NCI-H460 (cell line): ENCODE measurements around the gene ATG4C. TPM values are rescaled to one million over a fixed set of nuclear protein-coding genes. Genes with fewer than 3 reads are reported as not detected.
"Not testable (repeated sequence)": the region's sequence is repeated elsewhere in the genome, so short reads cannot be mapped to it uniquely, and the experiment has no call there.

Source experiments
- DNase-seq: peaks from one replicate; pipeline ENCODE4 v3.0.0-alpha.2; 2016; ENCODE audit warnings: low read depth; ENCODE audit errors: extremely low read depth
- polyA plus RNA-seq: library from polyadenylated mRNA; depleted of rRNA; stranded (reverse); fragments of >200 nt; gene quantifications from 2 replicates; pipeline ENCODE4 v1.2.3, GENCODE V29; 2014; cell fraction: nucleus; rRNA removed
- total RNA-seq: library from RNA; depleted of rRNA; stranded (reverse); fragments of >200 nt; shearing (Covaris generic); gene quantifications from 2 replicates; pipeline ENCODE4 v1.2.3, GENCODE V29; 2014; rRNA removed

Gene ATG4C, protein sequence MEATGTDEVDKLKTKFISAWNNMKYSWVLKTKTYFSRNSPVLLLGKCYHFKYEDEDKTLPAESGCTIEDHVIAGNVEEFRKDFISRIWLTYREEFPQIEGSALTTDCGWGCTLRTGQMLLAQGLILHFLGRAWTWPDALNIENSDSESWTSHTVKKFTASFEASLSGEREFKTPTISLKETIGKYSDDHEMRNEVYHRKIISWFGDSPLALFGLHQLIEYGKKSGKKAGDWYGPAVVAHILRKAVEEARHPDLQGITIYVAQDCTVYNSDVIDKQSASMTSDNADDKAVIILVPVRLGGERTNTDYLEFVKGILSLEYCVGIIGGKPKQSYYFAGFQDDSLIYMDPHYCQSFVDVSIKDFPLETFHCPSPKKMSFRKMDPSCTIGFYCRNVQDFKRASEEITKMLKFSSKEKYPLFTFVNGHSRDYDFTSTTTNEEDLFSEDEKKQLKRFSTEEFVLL
- total RNA-seq = 12.7 and 13.9 TPM in 2 replicates
- polyA plus RNA-seq = 4.9 and 11.6 TPM in 2 replicates

DNA sequence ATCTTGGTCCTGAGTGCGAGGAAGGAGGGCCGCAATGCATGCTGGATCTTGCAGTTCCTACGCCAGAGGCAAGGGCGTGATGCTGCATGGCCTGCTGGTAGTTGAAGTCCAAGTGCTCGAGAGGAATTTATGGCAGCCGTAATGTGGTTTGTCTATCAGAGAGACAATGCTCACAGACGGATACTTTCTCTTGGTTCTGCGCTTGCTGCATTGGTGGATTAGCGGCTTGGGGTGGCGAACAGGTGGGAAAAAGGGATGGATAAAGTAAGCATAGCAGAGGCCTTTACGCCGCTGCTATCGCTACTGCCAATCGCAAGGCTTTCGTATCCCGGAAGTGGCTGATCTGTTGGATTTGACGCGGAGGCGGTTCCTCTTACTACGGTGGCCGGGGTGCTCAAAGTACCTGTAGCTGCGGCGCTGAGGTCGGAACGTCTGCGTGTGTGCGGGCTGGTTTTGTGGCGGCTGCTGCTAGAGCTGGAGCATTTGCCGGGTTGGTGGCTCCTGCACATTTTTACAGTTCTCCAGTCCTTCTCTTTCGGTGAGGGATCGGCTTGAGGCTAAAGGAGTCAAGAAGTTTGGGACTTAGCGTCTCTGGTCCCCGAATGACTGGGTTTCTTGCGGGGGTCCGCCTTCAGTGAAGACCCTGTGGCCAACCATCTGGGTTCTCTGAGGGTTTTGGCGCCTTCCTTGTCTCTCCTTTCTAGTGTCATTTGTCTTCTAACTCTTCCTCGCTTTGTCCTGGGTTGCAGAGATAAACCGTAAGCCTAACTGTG is at the start of gene ATG4C:
Gene ATG4C, plus strand, starts transcription at position 397 of the 773 bp plus-strand sequence. CDS start 19,655 bp downstream, outside the sequence.
- peak; percentile 95 for DNase-seq

- DNase-seq = peak; percentile 14
These were observed 48.3 kb upstream of the ATG4C start for GRCh38 chr1:62735491-62736171.

DNA sequence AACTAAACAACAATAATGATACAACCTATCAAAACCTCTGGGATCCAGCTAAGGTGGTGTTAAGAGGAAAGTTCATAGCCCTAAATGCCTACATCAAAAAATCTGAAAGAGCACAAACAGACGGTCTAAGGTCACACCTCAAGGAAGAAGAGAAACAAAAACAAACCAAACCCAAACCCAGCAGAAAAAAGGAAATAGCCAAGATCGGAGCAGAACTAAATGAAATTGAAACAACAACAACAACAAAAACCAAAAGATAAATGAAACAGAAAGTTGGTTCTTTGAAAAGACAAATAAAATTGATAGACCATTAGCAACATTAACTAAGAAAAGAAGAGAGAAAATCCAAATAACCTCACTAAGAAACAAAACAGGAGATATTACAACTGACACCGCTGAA is 43.2 kb upstream of the ATG4C start:
- not testable (repeated sequence) for DNase-seq

DNA sequence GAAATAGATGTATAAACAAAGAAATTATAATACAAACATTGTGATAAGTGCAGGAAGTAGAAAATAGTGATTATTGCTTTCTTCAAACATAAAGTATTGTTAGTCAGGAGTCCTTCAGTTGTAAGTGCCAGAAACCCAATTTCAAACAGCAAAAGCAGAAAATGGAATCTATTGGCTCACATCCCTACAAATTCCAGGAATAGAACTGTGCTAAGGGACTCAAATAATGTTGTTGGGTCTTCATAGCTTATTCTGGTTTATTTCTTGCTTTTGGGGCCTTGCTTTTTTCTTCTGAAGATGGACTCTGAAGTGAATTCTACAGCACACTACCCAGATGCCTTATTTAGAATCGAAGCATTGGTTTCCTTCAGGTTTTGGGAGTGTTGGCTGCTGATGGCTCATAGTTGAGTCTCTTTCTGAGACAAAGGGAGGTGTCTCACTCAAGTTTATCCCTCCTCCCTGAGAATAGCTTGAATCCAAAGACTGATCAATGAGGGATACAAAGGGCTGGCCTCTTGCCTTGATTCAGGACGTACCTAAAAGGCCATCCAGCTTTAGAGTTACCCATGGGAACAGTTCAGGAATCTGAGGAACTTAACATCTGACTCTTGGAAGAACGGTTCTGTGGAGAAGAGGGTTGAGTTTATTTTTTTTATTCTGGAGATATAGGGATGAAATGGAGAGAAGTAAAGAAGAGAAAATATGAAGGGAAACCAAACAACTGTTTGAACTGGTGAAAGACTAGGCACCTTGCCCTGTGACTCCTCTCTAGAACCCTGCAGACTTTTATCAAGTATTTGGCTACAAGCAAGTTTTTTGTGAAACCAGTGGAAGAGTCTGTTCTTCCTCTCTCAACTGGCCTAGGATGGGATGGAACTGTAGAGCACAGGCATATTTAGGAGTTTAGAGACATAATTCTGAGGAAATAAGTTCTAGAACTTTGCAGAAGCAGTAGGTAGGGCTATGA is 39.0 kb upstream of the ATG4C start:
- DNase-seq = no peak

GRCh38 chr1:62746086-62746808 is 37.7 kb upstream of the ATG4C start:
- peak; percentile 55 for DNase-seq

GRCh38 chr1:62746809-62747138 is 37.2 kb upstream of the ATG4C start:
- DNase-seq = no peak

- no peak for DNase-seq
These were observed 30.6 kb upstream of the ATG4C start for GRCh38 chr1:62753031-62753965.

DNA sequence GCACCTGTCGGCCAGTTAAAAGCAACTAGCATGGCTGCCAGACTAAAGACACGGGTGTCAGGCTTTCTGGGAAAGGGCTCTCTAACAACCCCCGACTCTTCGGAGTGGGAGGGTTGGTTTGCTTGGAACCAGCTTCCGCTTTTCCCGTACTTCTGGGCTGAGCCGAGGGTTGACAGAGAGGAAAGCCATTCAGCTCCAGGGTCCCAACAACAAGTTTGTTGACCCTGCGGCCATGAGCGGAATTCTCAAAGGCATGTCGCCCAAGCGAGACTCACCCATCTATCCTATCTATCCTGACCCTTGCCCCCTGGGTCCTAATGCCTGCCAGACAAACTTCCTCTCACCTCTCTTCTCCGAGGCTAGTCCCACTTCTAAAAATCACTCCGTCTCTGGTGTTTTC is 29.0 kb upstream of the ATG4C start:
- not testable (repeated sequence) for DNase-seq

DNA sequence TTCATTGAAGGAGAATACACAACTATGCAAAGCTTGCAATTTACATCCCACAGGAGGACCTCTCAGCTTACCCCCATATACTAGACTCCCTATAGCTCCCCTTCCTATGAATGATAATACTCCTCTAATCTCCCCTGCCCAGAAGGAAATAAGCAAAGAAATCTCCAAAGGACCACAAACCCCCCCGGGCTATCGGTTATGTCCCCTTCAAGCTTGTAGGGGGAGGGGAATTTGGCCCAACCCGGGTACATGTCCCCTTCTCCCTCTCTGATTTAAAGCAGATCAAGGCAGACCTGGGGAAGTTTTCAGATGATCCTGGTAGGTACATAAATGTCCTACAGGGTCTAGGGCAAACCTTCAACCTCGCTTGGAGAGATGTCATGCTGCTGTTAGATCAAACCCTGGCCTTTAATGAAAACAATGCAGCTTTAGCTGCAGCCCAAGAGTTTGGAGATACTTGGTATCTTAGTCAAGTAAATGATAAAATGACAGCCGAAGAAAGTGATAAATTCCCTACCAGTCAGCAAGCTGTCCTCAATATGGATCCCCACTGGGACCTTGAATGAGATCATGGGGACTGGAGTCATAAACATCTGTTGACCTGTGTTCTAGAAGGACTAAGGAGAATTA is 27.6 kb upstream of the ATG4C start:
- DNase-seq = not testable (repeated sequence)

GRCh38 chr1:62759232-62759875 is 24.6 kb upstream of the ATG4C start:
- DNase-seq = not testable (repeated sequence)

DNA sequence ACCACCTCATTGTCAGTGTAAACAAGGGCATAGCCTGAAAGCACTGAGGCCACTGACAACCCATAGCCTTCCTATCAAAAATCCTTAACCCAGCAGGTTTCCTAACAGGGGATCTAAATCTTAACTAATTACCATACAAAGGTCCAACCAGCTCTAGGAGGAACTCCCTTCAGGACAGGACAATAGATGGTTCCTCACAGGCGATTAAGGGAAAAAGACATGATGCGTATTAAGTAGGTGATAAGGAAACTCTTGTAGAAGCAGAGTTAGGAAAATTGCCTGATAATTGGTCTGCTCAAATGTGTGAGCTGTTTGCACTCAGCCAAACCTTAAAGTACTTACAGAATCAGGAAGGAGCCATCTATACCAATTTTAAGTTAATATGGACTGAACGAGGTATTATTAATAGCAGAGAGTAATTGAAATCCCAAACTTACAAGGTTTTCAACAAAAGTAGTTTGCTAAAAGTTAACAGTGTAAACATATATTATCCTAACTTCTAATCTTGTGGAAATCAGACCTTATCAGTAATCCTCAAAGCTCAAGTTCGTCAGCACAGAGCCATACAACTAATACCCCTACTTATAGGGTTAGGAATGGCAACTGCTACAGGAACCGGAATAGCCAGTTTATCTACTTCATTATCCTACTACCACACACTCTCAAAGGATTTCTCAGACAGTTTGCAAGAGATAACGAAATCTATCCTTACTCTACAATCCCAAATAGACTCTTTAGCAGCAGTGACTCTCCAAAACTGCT is 23.7 kb upstream of the ATG4C start:
- not testable (repeated sequence) for DNase-seq

DNA sequence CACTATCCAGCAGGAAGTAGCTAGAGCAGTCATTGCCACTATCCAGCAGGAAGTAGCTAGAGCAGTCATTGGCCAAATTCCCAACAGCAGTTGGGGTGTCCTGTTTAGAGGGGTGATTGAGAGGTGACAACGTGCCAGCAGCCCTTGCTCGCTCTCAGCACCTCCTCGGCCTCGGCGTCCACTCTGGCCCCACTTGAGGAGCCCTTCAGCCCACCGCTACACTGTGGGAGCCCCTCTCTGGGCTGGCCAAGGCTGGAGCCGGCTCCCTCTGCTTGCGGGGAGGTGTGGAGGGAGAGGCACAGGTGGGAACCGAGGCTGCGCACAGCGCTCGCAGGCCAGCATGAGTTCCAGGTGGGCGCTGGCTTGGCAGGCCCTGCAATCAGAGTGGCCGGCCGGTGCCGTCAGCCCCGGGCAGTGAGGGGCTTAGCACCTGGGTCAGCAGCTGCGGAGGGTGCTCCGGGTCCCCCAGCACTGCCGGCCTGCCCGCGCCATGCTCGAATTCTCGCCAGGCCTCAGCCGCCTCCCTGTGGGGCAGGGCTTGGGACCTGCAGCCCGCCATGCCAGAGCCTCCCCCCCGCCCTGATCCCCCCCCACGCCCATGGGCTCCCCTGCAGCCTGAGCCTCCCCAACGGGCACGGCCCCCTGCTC is 22.6 kb upstream of the ATG4C start:
- not testable (repeated sequence) for DNase-seq

DNA sequence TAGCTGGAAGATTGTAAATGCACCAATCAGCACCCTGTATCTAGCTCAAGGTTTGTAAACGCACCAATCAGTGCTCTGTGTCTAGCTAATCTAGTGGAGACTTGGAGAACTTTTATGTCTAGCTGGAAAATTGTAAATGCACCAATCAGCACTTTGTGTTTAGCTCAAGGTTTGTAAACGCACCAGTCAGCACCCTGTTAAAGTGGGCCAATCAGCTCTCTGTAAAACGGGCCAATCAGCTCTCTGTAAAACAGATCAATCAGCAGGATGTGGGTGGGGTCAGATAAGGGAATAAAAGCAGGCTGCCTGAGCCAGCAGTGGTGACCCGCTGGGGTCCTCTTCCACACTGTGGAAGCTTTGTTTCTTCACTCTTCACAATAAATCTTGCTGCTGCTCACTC is 21.9 kb upstream of the ATG4C start:
- not testable (repeated sequence) for DNase-seq

DNA sequence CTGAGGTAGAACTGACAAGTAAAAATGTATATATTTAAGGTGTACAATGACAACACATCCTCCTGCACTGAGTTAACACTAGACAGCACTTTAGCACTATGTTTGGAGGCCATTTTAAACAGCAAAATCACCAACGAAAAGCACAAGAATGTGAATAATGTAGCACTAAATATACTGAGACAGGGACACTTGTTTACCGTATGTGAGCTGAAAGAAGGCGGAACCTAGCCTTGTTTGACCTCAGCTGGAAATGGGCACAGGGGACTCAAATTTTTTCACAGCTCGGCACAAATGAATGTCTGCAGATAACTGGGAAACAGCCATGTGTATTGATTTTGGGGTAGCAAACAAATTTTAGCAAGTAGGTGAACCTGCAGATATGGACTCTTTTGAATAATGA is 18.0 kb upstream of the ATG4C start:
- DNase-seq = no peak

GRCh38 chr1:62768551-62768950 is 15.4 kb upstream of the ATG4C start:
- not testable (repeated sequence) for DNase-seq
